ENCODE data around the gene MYH9. TPM values are rescaled to one million over a fixed set of nuclear protein-coding genes. Genes with fewer than 3 reads are reported as not detected.
"Not testable (repeated sequence)": the region's sequence is repeated elsewhere in the genome, so short reads cannot be mapped to it uniquely, and the experiment has no call there.

Gene MYH9
- total RNA-seq, 1 donor from 2014 or later, result 1,853 TPM

DNA sequence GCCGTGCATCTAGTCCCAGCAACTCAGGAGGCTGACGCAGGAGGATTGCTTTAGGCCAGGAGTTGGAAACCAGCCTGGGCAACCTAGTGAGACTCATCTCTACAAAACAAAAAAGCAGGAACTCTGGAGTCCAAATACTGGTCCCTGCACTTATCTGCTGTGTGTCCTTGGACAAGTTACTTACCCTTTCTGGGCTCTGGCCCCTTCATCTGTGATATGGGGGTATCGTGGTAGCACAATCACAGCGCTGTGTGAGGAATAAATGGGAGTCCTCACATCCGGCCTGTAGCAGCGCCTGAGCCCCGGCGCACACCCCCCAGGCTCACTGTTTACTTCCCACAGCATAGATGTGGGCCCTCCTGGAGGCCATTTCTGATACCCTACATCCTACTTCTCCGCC, 44.2 kb upstream of the MYH9 start:
- H3K9me3 Mint-ChIP-seq (ENCODE audit: low read depth), result no peaks in the 10 kb centered on the region
- DNase-seq (ENCODE audit: low spot score), result no peak
- no peaks in the 10 kb centered on the region for H3K27me3 Mint-ChIP-seq (ENCODE audit: low read depth)
- H3K4me1 Mint-ChIP-seq (ENCODE audit: low read depth), result peaks cover 58% of the 10 kb centered on the region
- peak overlapping the region; percentile 38 for H3K4me3 Mint-ChIP-seq (ENCODE audit: unreplicated experiment)
- peak overlapping the region; percentile 84 for H3K27ac Mint-ChIP-seq (ENCODE audit: unreplicated experiment)
- H3K36me3 Mint-ChIP-seq (ENCODE audit: low read depth), result no peaks in the 10 kb centered on the region
- TF ChIP-seq, protein P1, sequence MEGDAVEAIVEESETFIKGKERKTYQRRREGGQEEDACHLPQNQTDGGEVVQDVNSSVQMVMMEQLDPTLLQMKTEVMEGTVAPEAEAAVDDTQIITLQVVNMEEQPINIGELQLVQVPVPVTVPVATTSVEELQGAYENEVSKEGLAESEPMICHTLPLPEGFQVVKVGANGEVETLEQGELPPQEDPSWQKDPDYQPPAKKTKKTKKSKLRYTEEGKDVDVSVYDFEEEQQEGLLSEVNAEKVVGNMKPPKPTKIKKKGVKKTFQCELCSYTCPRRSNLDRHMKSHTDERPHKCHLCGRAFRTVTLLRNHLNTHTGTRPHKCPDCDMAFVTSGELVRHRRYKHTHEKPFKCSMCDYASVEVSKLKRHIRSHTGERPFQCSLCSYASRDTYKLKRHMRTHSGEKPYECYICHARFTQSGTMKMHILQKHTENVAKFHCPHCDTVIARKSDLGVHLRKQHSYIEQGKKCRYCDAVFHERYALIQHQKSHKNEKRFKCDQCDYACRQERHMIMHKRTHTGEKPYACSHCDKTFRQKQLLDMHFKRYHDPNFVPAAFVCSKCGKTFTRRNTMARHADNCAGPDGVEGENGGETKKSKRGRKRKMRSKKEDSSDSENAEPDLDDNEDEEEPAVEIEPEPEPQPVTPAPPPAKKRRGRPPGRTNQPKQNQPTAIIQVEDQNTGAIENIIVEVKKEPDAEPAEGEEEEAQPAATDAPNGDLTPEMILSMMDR (IDR thresholded peaks at IDR 0.05), result no peak

DNA sequence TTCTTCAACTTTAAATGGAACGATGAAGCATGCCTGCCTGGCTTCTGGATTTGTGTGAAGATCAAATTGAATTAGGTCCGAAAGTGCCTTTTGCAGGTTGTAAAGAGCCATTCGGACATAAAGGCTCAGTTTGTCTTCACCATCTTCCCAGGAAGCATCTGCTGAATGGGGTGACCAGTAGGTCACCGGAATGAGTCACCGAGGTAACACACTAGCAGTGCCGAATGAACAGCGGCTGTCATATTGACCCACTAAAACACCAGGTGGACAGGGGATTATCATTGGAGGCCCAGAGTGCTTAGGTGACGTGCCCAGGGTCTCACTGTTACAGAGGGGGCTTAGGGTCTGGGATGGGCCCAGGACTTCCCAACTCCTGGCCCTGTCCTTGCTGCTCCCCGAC, 43.1 kb upstream of the MYH9 start:
- Mint-ChIP-seq H3K4me3 (ENCODE audit: unreplicated experiment) (no peak overlapping the region), H3K27me3 (ENCODE audit: low read depth) (no peaks in the 10 kb centered on the region), H3K4me1 (ENCODE audit: low read depth) (peaks cover 58% of the 10 kb centered on the region), H3K36me3 (ENCODE audit: low read depth) (no peaks in the 10 kb centered on the region), H3K9me3 (ENCODE audit: low read depth) (no peaks in the 10 kb centered on the region), H3K27ac (ENCODE audit: unreplicated experiment) (peak overlapping the region; percentile 9)
- no peak for DNase-seq (ENCODE audit: low spot score)
- TF ChIP-seq, protein P1 (IDR thresholded peaks at IDR 0.05), result no peak

DNA sequence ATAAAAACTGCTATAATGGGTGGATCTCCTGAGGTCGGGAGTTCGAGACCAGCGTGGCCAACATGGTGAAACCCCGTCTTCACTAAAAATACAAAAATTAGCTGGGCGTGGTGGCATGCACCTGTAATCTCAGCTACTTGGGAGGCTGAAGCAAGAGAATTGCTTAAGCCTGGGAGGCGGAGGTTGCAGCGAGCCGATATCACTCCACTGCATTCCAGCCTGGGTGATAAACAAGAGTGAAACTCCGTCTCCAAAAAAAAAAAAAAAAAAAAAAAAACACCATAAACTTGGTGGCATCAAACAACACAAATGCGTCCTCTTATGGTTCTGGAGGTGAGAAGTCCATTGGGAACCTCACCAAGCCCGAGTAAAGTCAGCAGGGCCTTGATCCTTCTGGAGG, 40.2 kb upstream of the MYH9 start:
- peaks cover 41% of the 10 kb centered on the region for H3K4me1 Mint-ChIP-seq (ENCODE audit: low read depth)
- H3K36me3 Mint-ChIP-seq (ENCODE audit: low read depth); DNase-seq (ENCODE audit: low spot score); H3K27me3 Mint-ChIP-seq (ENCODE audit: low read depth); H3K4me3 Mint-ChIP-seq (ENCODE audit: unreplicated experiment); H3K9me3 Mint-ChIP-seq (ENCODE audit: low read depth); H3K27ac Mint-ChIP-seq (ENCODE audit: unreplicated experiment): not testable (repeated sequence)

- Mint-ChIP-seq H3K27ac (ENCODE audit: unreplicated experiment) (peak overlapping the region; percentile 83), H3K36me3 (ENCODE audit: low read depth) (no peaks in the 10 kb centered on the region), H3K4me3 (ENCODE audit: unreplicated experiment) (peak overlapping the region; percentile 19), H3K4me1 (ENCODE audit: low read depth) (peaks cover 31% of the 10 kb centered on the region), H3K9me3 (ENCODE audit: low read depth) (no peaks in the 10 kb centered on the region), H3K27me3 (ENCODE audit: low read depth) (no peaks in the 10 kb centered on the region)
- DNase-seq (ENCODE audit: low spot score), result no peak
- TF ChIP-seq, protein P1 (IDR thresholded peaks at IDR 0.05), result no peak
Measured at GRCh38 chr22:36425977-36426523, 38.3 kb upstream of the MYH9 start.

GRCh38 chr22:36424901-36425579, 37.3 kb upstream of the MYH9 start:
- Mint-ChIP-seq H3K4me1 (ENCODE audit: low read depth) (peaks cover 36% of the 10 kb centered on the region), H3K27me3 (ENCODE audit: low read depth) (no peaks in the 10 kb centered on the region), H3K9me3 (ENCODE audit: low read depth) (no peaks in the 10 kb centered on the region), H3K4me3 (ENCODE audit: unreplicated experiment) (no peak overlapping the region), H3K27ac (ENCODE audit: unreplicated experiment) (peak overlapping the region; percentile 43), H3K36me3 (ENCODE audit: low read depth) (no peaks in the 10 kb centered on the region)
- no peak for DNase-seq (ENCODE audit: low spot score)
- TF ChIP-seq, protein P1 (IDR thresholded peaks at IDR 0.05), result no peak

GRCh38 chr22:36424466-36424865, 36.7 kb upstream of the MYH9 start:
- DNase-seq (ENCODE audit: low spot score); H3K4me3 Mint-ChIP-seq (ENCODE audit: unreplicated experiment); H3K27me3 Mint-ChIP-seq (ENCODE audit: low read depth); H3K27ac Mint-ChIP-seq (ENCODE audit: unreplicated experiment); H3K36me3 Mint-ChIP-seq (ENCODE audit: low read depth); H3K9me3 Mint-ChIP-seq (ENCODE audit: low read depth): not testable (repeated sequence)
- H3K4me1 Mint-ChIP-seq (ENCODE audit: low read depth), result peaks cover 42% of the 10 kb centered on the region
